Liver (tissue), 9 donors: ENCODE data around the gene DDX17. TPM values are rescaled to one million over a fixed set of nuclear protein-coding genes. Genes with fewer than 3 reads are reported as not detected.

Source experiments
- DNase-seq: peaks from one replicate; pipeline ENCODE4 v3.0.0-alpha.2; 2017; ENCODE audit warnings: low spot score
- H3K27ac ChIP-seq, 2 donors: one replicate each; pipeline ENCODE4 v1.7.0; 2013; ENCODE audit warnings: inconsistent platforms in 2 of 2, low read length in 2 of 2, control low read depth in 1 of 2, low read depth in 1 of 2, mild to moderate bottlenecking in 1 of 2
- H3K27me3 ChIP-seq, 4 donors: one replicate each; pipeline versions ENCODE4 v1.6.1 to v1.7.0; 2013; ENCODE audit warnings: low read length in 3 of 4, inconsistent platforms in 1 of 4, mild to moderate bottlenecking in 1 of 4, moderate library complexity in 1 of 4; ENCODE audit not compliant: control insufficient read depth in 4 of 4, insufficient read depth in 4 of 4
- H3K36me3 ChIP-seq, 4 donors: one replicate each; pipeline versions ENCODE4 v1.6.1 to v1.7.0; 2013; ENCODE audit warnings: low read length in 3 of 4, mild to moderate bottlenecking in 3 of 4, low read depth in 1 of 4, moderate library complexity in 1 of 4; ENCODE audit not compliant: control insufficient read depth in 4 of 4, insufficient read depth in 3 of 4
- H3K4me1 ChIP-seq, 4 donors: one replicate each; pipeline versions ENCODE4 v1.6.1 to v1.7.0; 2013; ENCODE audit warnings: low read length in 3 of 4, mild to moderate bottlenecking in 3 of 4, moderate library complexity in 1 of 4; ENCODE audit not compliant: control insufficient read depth in 4 of 4, insufficient read depth in 4 of 4
- H3K4me3 ChIP-seq, 3 donors: one replicate each; pipeline versions ENCODE4 v1.6.1 to v1.7.0; 2013; ENCODE audit warnings: low read length in 3 of 3, control low read depth in 1 of 3, low read depth in 1 of 3, mild to moderate bottlenecking in 1 of 3
- H3K9ac ChIP-seq, 2 donors: one replicate each; pipeline ENCODE4 v1.7.0; 2013; ENCODE audit warnings: low read length in 2 of 2, mild to moderate bottlenecking in 2 of 2, moderate library complexity in 2 of 2, control low read depth in 1 of 2, low read depth in 1 of 2
- H3K9me3 ChIP-seq, 4 donors: one replicate each; pipeline versions ENCODE4 v1.6.1 to v1.7.0; 2013; ENCODE audit warnings: low read length in 3 of 4; ENCODE audit not compliant: control insufficient read depth in 4 of 4
- EGR1 ChIP-seq, 2 donors: IDR thresholded peaks; 2 replicates each; pipeline ENCODE4 v1.6.1; 2016 to 2018; ENCODE audit warnings: antibody characterized with exemption in 2 of 2, low read depth in 2 of 2
- FOXA1 ChIP-seq: IDR thresholded peaks from 2 replicates; pipeline ENCODE4 v1.6.1; 2016; ENCODE audit warnings: antibody characterized with exemption
- FOXA2 ChIP-seq: IDR thresholded peaks from 2 replicates; pipeline ENCODE4 v1.6.1; 2016; ENCODE audit warnings: antibody characterized with exemption
- GABPA ChIP-seq, 2 donors: IDR thresholded peaks in 1 of 2; conservative IDR thresholded peaks in 1 of 2; 2 replicates each; pipeline ENCODE4 v1.6.1; 2016; ENCODE audit warnings: antibody characterized with exemption in 2 of 2, mild to moderate bottlenecking in 1 of 2, moderate library complexity in 1 of 2
- HNF4A ChIP-seq, 2 donors: conservative IDR thresholded peaks; 2 replicates each; pipeline ENCODE4 v1.6.1; 2016; ENCODE audit warnings: antibody characterized with exemption in 2 of 2, mild to moderate bottlenecking in 2 of 2
- JUND ChIP-seq, 2 donors: IDR thresholded peaks; 2 replicates each; pipeline ENCODE4 v1.6.1; 2016; ENCODE audit warnings: antibody characterized with exemption in 2 of 2
- NR2F2 ChIP-seq: IDR thresholded peaks from 2 replicates; pipeline ENCODE4 v1.6.1; 2016; ENCODE audit warnings: antibody characterized with exemption
- RAD21 ChIP-seq, 2 donors: IDR thresholded peaks; 2 replicates each; pipeline ENCODE4 v1.6.1; 2016; ENCODE audit warnings: antibody characterized with exemption in 2 of 2, mild to moderate bottlenecking in 2 of 2
- RXRA ChIP-seq, 2 donors: IDR thresholded peaks; 2 replicates each; pipeline ENCODE4 v1.6.1; 2017 to 2018; ENCODE audit warnings: antibody characterized with exemption in 2 of 2, mild to moderate bottlenecking in 1 of 2
- TAF1 ChIP-seq: conservative IDR thresholded peaks from 2 replicates; pipeline ENCODE4 v1.6.1; 2016; ENCODE audit warnings: antibody characterized with exemption, mild to moderate bottlenecking
- YY1 ChIP-seq: IDR thresholded peaks from 2 replicates; pipeline ENCODE4 v1.6.1; 2016; ENCODE audit warnings: antibody characterized with exemption, mild to moderate bottlenecking
- whole genome bisulfite sequencing: extraction: QIAGEN DNeasy Blood & Tissue Kit; methylation state at CpG from one replicate; pipeline ENCODE4 v1.1.7; 2013; 5-methylcytosine and 5-hydroxymethylcytosine counted together
- polyA plus RNA-seq, 2 donors: library from polyadenylated mRNA; stranded (reverse) in 1 of 2; unstranded in 1 of 2; fragments of 200-250 nt in 1 of 2; fragments of >200 nt in 1 of 2; fragmentation: Nextera tagmentation in 1 of 2; extraction: Ambion mirVana in 1 of 2; gene quantifications; one replicate each; pipeline versions ENCODE4 v1.2.1 to v1.2.3, GENCODE V29; 2013 to 2015
- total RNA-seq, 2 donors: library from RNA; depleted of rRNA; stranded (reverse); fragments of >200 nt; gene quantifications; one replicate each; pipeline ENCODE4 v1.2.3, GENCODE V29; 2014
- TF ChIP-seq, protein P1 (sequence below): IDR thresholded peaks from 2 replicates; pipeline ENCODE4 v1.6.1; 2016; ENCODE audit warnings: antibody characterized with exemption
- TF ChIP-seq, protein P2 (sequence below): IDR thresholded peaks from 2 replicates; pipeline ENCODE4 v1.6.1; 2016; ENCODE audit warnings: antibody characterized with exemption, mild to moderate bottlenecking
- TF ChIP-seq, protein P3 (sequence below): IDR thresholded peaks from 2 replicates; pipeline ENCODE4 v1.6.1; 2016; ENCODE audit warnings: antibody characterized with exemption
- donor health status: healthy.
- donor health status: healthy.
- donor health status: healthy.
- donor health status: healthy.
- donor health status: healthy.

The DDX17 gene
- total and polyA plus RNA-seq, 4 donors, result 46.3 to 451 (median 173) TPM

DNA sequence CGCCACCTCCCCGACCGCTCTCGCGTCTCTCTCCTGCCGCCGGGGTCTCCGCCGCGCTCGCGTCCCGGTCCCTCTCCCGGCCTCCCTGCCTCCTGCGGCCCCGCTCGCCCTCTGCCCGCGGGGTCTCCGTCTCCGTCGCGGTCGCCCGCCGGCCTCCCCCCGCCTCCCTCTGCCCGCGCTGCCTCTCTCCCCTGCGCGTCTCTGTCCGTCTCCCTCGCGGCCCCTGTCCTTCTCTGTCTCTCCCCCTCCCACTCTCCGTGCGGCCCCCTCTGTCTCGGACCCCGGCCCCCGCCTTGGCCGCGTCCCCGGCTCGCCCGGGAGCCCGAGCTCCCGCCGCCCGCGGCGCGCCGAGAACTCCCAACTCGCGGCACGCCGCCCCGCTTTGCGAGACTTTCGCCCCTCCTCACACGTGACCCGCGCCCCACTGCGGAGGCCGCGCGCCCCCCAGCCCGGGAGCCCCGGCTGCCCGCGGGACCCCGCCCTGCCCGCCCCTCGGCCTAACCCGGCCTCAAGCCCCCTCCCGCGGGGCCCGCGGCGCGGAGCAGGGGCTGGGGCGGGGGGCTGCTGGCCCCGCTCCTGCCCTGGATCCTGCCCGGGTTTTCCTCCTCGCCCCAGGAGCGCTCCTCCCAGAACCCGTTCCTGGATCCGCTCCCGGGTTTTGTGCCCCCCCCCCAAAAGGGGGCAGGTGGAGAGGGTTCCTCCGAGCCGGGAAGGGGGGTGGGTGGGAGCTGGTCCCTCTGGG lies 50.4 kb downstream of the DDX17 start:
- TF ChIP-seq TAF1 (no peak), RXRA (IDR thresholded peaks at IDR 0.05) (no peak), FOXA1 (no peak), JUND (IDR thresholded peaks at IDR 0.05) (no peak), GABPA (IDR thresholded peaks at IDR 0.05 in 1 of 2, conservative IDR thresholded peaks at IDR 0.05 in 1 of 2) (no peak), RAD21 (IDR thresholded peaks at IDR 0.05) (no peak), NR2F2 (no peak), EGR1 (IDR thresholded peaks at IDR 0.05; ENCODE audit: low read depth in 2 of 2) (no peak)
- TF ChIP-seq, protein P1, sequence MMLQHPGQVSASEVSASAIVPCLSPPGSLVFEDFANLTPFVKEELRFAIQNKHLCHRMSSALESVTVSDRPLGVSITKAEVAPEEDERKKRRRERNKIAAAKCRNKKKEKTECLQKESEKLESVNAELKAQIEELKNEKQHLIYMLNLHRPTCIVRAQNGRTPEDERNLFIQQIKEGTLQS, result no peak
- TF ChIP-seq, protein P2, sequence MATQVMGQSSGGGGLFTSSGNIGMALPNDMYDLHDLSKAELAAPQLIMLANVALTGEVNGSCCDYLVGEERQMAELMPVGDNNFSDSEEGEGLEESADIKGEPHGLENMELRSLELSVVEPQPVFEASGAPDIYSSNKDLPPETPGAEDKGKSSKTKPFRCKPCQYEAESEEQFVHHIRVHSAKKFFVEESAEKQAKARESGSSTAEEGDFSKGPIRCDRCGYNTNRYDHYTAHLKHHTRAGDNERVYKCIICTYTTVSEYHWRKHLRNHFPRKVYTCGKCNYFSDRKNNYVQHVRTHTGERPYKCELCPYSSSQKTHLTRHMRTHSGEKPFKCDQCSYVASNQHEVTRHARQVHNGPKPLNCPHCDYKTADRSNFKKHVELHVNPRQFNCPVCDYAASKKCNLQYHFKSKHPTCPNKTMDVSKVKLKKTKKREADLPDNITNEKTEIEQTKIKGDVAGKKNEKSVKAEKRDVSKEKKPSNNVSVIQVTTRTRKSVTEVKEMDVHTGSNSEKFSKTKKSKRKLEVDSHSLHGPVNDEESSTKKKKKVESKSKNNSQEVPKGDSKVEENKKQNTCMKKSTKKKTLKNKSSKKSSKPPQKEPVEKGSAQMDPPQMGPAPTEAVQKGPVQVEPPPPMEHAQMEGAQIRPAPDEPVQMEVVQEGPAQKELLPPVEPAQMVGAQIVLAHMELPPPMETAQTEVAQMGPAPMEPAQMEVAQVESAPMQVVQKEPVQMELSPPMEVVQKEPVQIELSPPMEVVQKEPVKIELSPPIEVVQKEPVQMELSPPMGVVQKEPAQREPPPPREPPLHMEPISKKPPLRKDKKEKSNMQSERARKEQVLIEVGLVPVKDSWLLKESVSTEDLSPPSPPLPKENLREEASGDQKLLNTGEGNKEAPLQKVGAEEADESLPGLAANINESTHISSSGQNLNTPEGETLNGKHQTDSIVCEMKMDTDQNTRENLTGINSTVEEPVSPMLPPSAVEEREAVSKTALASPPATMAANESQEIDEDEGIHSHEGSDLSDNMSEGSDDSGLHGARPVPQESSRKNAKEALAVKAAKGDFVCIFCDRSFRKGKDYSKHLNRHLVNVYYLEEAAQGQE, result no peak
- DNase-seq, result no peak
- Histone ChIP-seq H3K36me3 (no peaks in the 10 kb centered on the region), H3K9ac (no peak overlapping the region), H3K4me3 (peak overlapping the region in 1 of 3 donors; percentile 49), H3K9me3 (no peaks in the 10 kb centered on the region), H3K27me3 (peaks cover 0 to 7% (median 3%) of the 10 kb centered on the region in 4 donors), H3K27ac (no peak overlapping the region), H3K4me1 (peaks cover 0 to 12% (median 8%) of the 10 kb centered on the region in 4 donors)
- WGBS, result 3% methylated on average over 90 of the region's 90 CpGs

DNA sequence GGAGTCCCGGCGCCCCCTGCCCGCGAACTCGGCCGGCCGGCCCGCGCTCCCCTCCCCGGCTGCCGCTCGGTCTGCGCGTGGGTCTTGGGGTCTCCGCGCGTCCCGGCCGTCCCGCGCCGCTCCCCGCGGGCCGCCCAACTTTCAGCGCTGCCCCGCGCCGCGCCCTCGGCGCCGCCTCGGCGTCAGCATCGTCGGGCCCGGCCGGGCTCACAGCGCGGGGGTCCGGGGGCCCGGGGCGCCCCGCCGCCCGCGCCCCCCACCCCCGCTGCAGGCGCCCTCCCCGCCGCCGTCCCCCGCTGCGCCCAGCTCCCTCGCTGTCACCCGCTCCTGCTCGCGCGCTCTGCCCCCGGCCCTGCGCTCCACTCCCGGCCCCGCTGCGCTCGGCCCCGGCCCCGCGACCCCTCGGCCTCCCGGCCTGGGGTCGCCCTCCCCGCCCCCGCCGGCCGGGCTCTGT lies 51.0 kb downstream of the DDX17 start, which contains the start of gene KCNJ4:
Gene KCNJ4, minus strand, starts transcription at position 124 of the 454 bp plus-strand sequence. CDS start 27,067 bp downstream, outside the sequence.
- WGBS, result 2% methylated on average over 76 of the region's 76 CpGs
- Histone ChIP-seq H3K36me3 (no peaks in the 10 kb centered on the region), H3K9ac (no peak within 1 kb of the TSS), H3K27ac (no peak within 1 kb of the TSS), H3K9me3 (no peaks in the 10 kb centered on the region), H3K4me3 (peak within 1 kb of the TSS in 1 of 3 donors; percentile 49), H3K27me3 (peaks cover 0 to 7% (median 3%) of the 10 kb centered on the region in 4 donors), H3K4me1 (peaks cover 0 to 12% (median 8%) of the 10 kb centered on the region in 4 donors)
- no peak for DNase-seq
- TF ChIP-seq RXRA (IDR thresholded peaks at IDR 0.05) (no peak), YY1 (no peak), RAD21 (IDR thresholded peaks at IDR 0.05) (no peak), HNF4A (conservative IDR thresholded peaks at IDR 0.05) (no peak), FOXA2 (no peak), EGR1 (IDR thresholded peaks at IDR 0.05; ENCODE audit: low read depth in 2 of 2) (no peak)
- TF ChIP-seq, protein P1, result no peak
- TF ChIP-seq, protein P3, sequence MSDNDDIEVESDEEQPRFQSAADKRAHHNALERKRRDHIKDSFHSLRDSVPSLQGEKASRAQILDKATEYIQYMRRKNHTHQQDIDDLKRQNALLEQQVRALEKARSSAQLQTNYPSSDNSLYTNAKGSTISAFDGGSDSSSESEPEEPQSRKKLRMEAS, result no peak
